IMR-90 (cell line): ENCODE results near the gene FBXO28. TPM values are rescaled to one million over a fixed set of nuclear protein-coding genes. Genes with fewer than 3 reads are reported as not detected.

Experiments
- ATAC-seq: fragments of 200-7000 bp; cut with Tn5 transposase; 2 replicates; pipeline ENCODE4 v1.9.1; 2020; ENCODE audit warnings: low read depth, mild to moderate bottlenecking, moderate library complexity
- BruUV-seq: library from RNA; stranded (reverse); fragments of 400-500 nt; replicated peaks from 2 replicates; lab custom pipeline; 2021; lab: Mats Ljungman, UMichigan
- CTCF ChIA-PET: fragments of 300-600 bp; formaldehyde crosslinking; extraction: SDS; loops from one replicate; lab custom pipeline; 2021; ENCODE audit warnings: antibody characterized with exemption; lab: Yijun Ruan, JAX
- POLR2A ChIA-PET: fragments of 300-600 bp; sonication (Branson Sonifier 250); formaldehyde crosslinking; loops from one replicate; lab custom pipeline; 2022; ENCODE audit warnings: antibody characterized with exemption; ENCODE audit not compliant: unreplicated experiment; lab: Charles Lee
- DNase-seq: peaks from one replicate; pipeline ENCODE4 v3.0.0; 2013
- H2AFZ ChIP-seq: replicated peaks from 2 replicates; pipeline ENCODE3; 2013; ENCODE audit warnings: low read length, mild to moderate bottlenecking; ENCODE audit not compliant: poor library complexity
- H2AK5ac ChIP-seq: 2 replicates; pipeline ENCODE4 v1.6.1; 2013; ENCODE audit warnings: low read depth, low read length, inconsistent platforms
- H2AK9ac ChIP-seq: replicated peaks from 2 replicates; pipeline ENCODE3; 2013; ENCODE audit warnings: mild to moderate bottlenecking, low read depth, low read length, moderate library complexity; ENCODE audit not compliant: poor library complexity
- H2BK120ac ChIP-seq: 2 replicates; pipeline ENCODE4 v1.6.1; 2013; ENCODE audit warnings: low read depth, low read length, inconsistent platforms
- H2BK15ac ChIP-seq: 3 replicates; pipeline ENCODE4 v1.6.1; 2013; ENCODE audit warnings: low read depth, low read length, inconsistent platforms
- H2BK20ac ChIP-seq: 2 replicates; pipeline ENCODE4 v1.6.1; 2013; ENCODE audit warnings: low read depth, mild to moderate bottlenecking, inconsistent platforms, low read length, moderate library complexity
- H2BK5ac ChIP-seq: 2 replicates; pipeline ENCODE4 v1.6.1; 2013; ENCODE audit warnings: mild to moderate bottlenecking, low read depth, low read length, inconsistent platforms; ENCODE audit not compliant: poor library complexity, severe bottlenecking
- H3K14ac ChIP-seq: replicated peaks from 2 replicates; pipeline ENCODE4 v1.6.1; 2013; ENCODE audit warnings: low read depth, low read length, inconsistent platforms
- H3K18ac ChIP-seq: 2 replicates; pipeline ENCODE4 v1.6.1; 2013; ENCODE audit warnings: low read depth, low read length, control low read depth
- H3K23ac ChIP-seq: 2 replicates; pipeline ENCODE4 v1.6.1; 2013; ENCODE audit warnings: low read depth, low read length, inconsistent platforms
- H3K27ac ChIP-seq: 2 replicates; pipeline ENCODE4 v1.5.1; 2013; ENCODE audit warnings: mild to moderate bottlenecking, control low read depth, low read length; ENCODE audit not compliant: insufficient read depth
- H3K27me3 ChIP-seq: 2 replicates; pipeline ENCODE4 v1.6.1; 2013; ENCODE audit warnings: low read length; ENCODE audit not compliant: control insufficient read depth, insufficient read depth
- H3K36me3 ChIP-seq: 2 replicates; pipeline ENCODE4 v1.6.1; 2013; ENCODE audit warnings: low read length, mixed read lengths; ENCODE audit not compliant: control insufficient read depth, insufficient read depth
- H3K4ac ChIP-seq: 2 replicates; pipeline ENCODE4 v1.6.1; 2013; ENCODE audit warnings: low read depth, low read length, inconsistent platforms
- H3K4me1 ChIP-seq: 2 replicates; pipeline ENCODE4 v1.6.1; 2013; ENCODE audit warnings: low read length, mixed read lengths; ENCODE audit not compliant: control insufficient read depth, insufficient read depth
- H3K4me2 ChIP-seq: 2 replicates; pipeline ENCODE4 v1.6.1; 2013; ENCODE audit warnings: low read depth, mild to moderate bottlenecking, control low read depth, low read length, moderate library complexity
- H3K4me3 ChIP-seq: 2 replicates; pipeline ENCODE4 v1.5.1; 2013; ENCODE audit warnings: low read depth, mild to moderate bottlenecking, control low read depth, low read length, moderate library complexity; ENCODE audit not compliant: insufficient read depth
- H3K56ac ChIP-seq: 2 replicates; pipeline ENCODE4 v1.6.1; 2013; ENCODE audit warnings: low read length, inconsistent platforms; ENCODE audit not compliant: insufficient read depth; ENCODE audit errors: extremely low read depth
- H3K79me1 ChIP-seq, 2 experiments: 2 replicates each; pipeline ENCODE4 v1.6.1; 2013; ENCODE audit warnings: low read length in 2 of 2, inconsistent platforms in 1 of 2, low read depth in 1 of 2
- H3K9ac ChIP-seq: 2 replicates; pipeline ENCODE4 v1.6.1; 2013; ENCODE audit warnings: low read depth, low read length, control low read depth
- H3K9me1 ChIP-seq: 2 replicates; pipeline ENCODE4 v1.6.1; 2013; ENCODE audit warnings: low read length, inconsistent platforms; ENCODE audit not compliant: insufficient read depth
- H3K9me3 ChIP-seq: 2 replicates; pipeline ENCODE4 v1.6.1; 2013; ENCODE audit warnings: low read length; ENCODE audit not compliant: control insufficient read depth, insufficient read depth
- H4K20me1 ChIP-seq: 2 replicates; pipeline ENCODE4 v1.6.1; 2013; ENCODE audit warnings: low read length, inconsistent platforms; ENCODE audit not compliant: insufficient read depth
- H4K5ac ChIP-seq: 2 replicates; pipeline ENCODE4 v1.6.1; 2013; ENCODE audit warnings: mild to moderate bottlenecking, low read depth, low read length, control low read depth
- H4K8ac ChIP-seq, 2 experiments: 2 replicates each; pipeline ENCODE4 v1.6.1; 2013; ENCODE audit warnings: low read depth in 2 of 2, low read length in 2 of 2, control low read depth in 1 of 2, inconsistent platforms in 1 of 2
- H4K91ac ChIP-seq: 2 replicates; pipeline ENCODE4 v1.6.1; 2013; ENCODE audit warnings: low read depth, low read length, inconsistent platforms; ENCODE audit not compliant: insufficient read depth
- BHLHE40 ChIP-seq: fragments of 150-350 bp; IDR thresholded peaks from 2 replicates; pipeline ENCODE4 v1.6.1; 2016; ENCODE audit warnings: mild to moderate bottlenecking, low read depth, low read length
- MAZ ChIP-seq: IDR thresholded peaks from 2 replicates; pipeline ENCODE4 v1.6.1; 2012; ENCODE audit warnings: low read depth, mild to moderate bottlenecking, low read length, improper control_type of control experiment, moderate library complexity, borderline replicate concordance
- NFE2L2 ChIP-seq: fragments of 150-350 bp; IDR thresholded peaks from 2 replicates; pipeline ENCODE4 v1.6.1; 2016; ENCODE audit warnings: low read depth, mild to moderate bottlenecking, low read length
- WGBS, 2 experiments: methylation state at CpG; one replicate each; pipeline versions ENCODE4 v1.1.5 to v1.1.7; 2013; ENCODE audit warnings: missing lambda C conversion rate in 2 of 2; ENCODE audit not compliant: insufficient read length in 1 of 2; ENCODE audit errors: extremely low coverage in 2 of 2; 5-methylcytosine and 5-hydroxymethylcytosine counted together
- dilution Hi-C: fragments of 300-500 bp; cut with HindIII; formaldehyde crosslinking; loops from one replicate; pipeline ENCODE4 v1.14.3; 2018; ENCODE audit warnings: low sequenced_read_pairs; ENCODE audit not compliant: unreplicated experiment
- in situ Hi-C: fragments of 300-500 bp; cut with MboI; formaldehyde crosslinking; loops from 3 replicates; pipeline ENCODE4 v1.14.3; 2019; ENCODE audit warnings: low sequenced_read_pairs, inconsistent platforms, mixed read lengths
- intact Hi-C: fragments of 100-400 bp; cut with micrococcal nuclease; formaldehyde crosslinking; loops from 2 replicates; pipeline ENCODE4 v1.10.0; 2022
- polyA plus RNA-seq, 3 experiments: library from polyadenylated mRNA; depleted of rRNA; stranded (reverse); fragments of >200 nt; gene quantifications; 2 replicates each; pipeline ENCODE4 v1.2.3, GENCODE V29; 2012; ENCODE audit warnings: low replicate concordance in 1 of 3
- total RNA-seq: library from RNA; depleted of rRNA; stranded (reverse); fragments of >200 nt; gene quantifications from 2 replicates; pipeline ENCODE4 v1.2.3, GENCODE V29; 2012

FBXO28 gene
- total and polyA plus RNA-seq, 2 of the 4 experiments (the other 2 are of a cell fraction): 11.6 to 22.6 TPM

- H3K4me3 ChIP-seq: no peak overlapping the region
- 67% methylated on average over 1 of the region's 2 CpGs; no CpG with 5 or more reads in 1 of the 2 experiments for WGBS, 2 experiments
- no peak overlapping the region for H3K4ac ChIP-seq
- H3K27ac ChIP-seq: no peak overlapping the region
- peaks cover 11% of the 10 kb centered on the region for H3K27me3 ChIP-seq
- H3K14ac ChIP-seq: no peak overlapping the region
- H4K8ac ChIP-seq: no peak overlapping the region
- dilution Hi-C loops (no loop called here), intact Hi-C loops (no loop called here), in situ Hi-C loops (no loop called here)
- POLR2A ChIA-PET: no interaction called here
- CTCF ChIA-PET: no interaction called here
- H3K23ac ChIP-seq: no peak overlapping the region
- no peak overlapping the region for H2AK5ac ChIP-seq
- no TSS peak for BruUV-seq
- no peak overlapping the region for H4K91ac ChIP-seq
- no peaks in the 10 kb centered on the region for H3K79me1 ChIP-seq
- H2AFZ ChIP-seq: no peak overlapping the region
- TF ChIP-seq BHLHE40: no peak
- no peak for TF ChIP-seq NFE2L2
- no peak for TF ChIP-seq MAZ
- H3K4me2 ChIP-seq: no peak overlapping the region
- no peaks in the 10 kb centered on the region for H3K4me1 ChIP-seq
- no peak overlapping the region for H3K18ac ChIP-seq
- no peaks in the 10 kb centered on the region for H4K20me1 ChIP-seq
- H2BK15ac ChIP-seq: no peak overlapping the region
- no peaks in the 10 kb centered on the region for H3K36me3 ChIP-seq
- no peaks in the 10 kb centered on the region for H3K9me1 ChIP-seq
- H2BK5ac ChIP-seq: no peak overlapping the region
- H2BK120ac ChIP-seq: no peak overlapping the region
- no peak overlapping the region for H2AK9ac ChIP-seq
- H3K56ac ChIP-seq: no peak overlapping the region
- no peak overlapping the region for H2BK20ac ChIP-seq
- ATAC-seq: no peak
- H4K5ac ChIP-seq: no peak overlapping the region
- no peak for DNase-seq
- no peak overlapping the region for H3K9ac ChIP-seq
- H3K9me3 ChIP-seq: no peaks in the 10 kb centered on the region
Measured at GRCh38 chr1:224092601-224093000, 21.3 kb upstream of the FBXO28 start.
